Stomach smooth muscle (tissue), 2 donors: ENCODE results near the gene CCNJL.

ENCODE experiments used
- H3K27ac ChIP-seq: one replicate; pipeline ENCODE4 v1.7.0; 2013; ENCODE audit warnings: mild to moderate bottlenecking, low read length, inconsistent platforms
- H3K27me3 ChIP-seq, 2 donors: one replicate each; pipeline ENCODE4 v1.7.0; 2013; ENCODE audit warnings: low read length in 2 of 2; ENCODE audit not compliant: insufficient read depth in 2 of 2, control insufficient read depth in 1 of 2
- H3K36me3 ChIP-seq, 2 donors: one replicate each; pipeline ENCODE4 v1.7.0; 2013; ENCODE audit warnings: low read length in 2 of 2; ENCODE audit not compliant: control insufficient read depth in 2 of 2, insufficient read depth in 2 of 2
- H3K4me1 ChIP-seq: one replicate; pipeline ENCODE4 v1.7.0; 2013; ENCODE audit warnings: low read length; ENCODE audit not compliant: control insufficient read depth, insufficient read depth
- H3K4me3 ChIP-seq, 2 donors: one replicate each; pipeline ENCODE4 v1.7.0; 2013; ENCODE audit warnings: low read length in 2 of 2
- H3K9ac ChIP-seq, 2 donors: one replicate each; pipeline ENCODE4 v1.7.0; 2013; ENCODE audit warnings: low read length in 2 of 2, mild to moderate bottlenecking in 1 of 2
- H3K9me3 ChIP-seq, 2 donors: one replicate each; pipeline ENCODE4 v1.7.0; 2013; ENCODE audit warnings: low read length in 2 of 2; ENCODE audit not compliant: control insufficient read depth in 2 of 2
- donor health status: healthy.
- donor health status: Pancreatic carcinoma.

CCNJL gene

GRCh38 chr5:160274483-160274931 lies 37.9 kb downstream of the CCNJL start:
- Histone ChIP-seq H3K4me3 (no peak overlapping the region), H3K27ac (no peak overlapping the region), H3K4me1 (no peaks in the 10 kb centered on the region), H3K9ac (no peak overlapping the region), H3K9me3 (no peaks in the 10 kb centered on the region), H3K36me3 (no peaks in the 10 kb centered on the region), H3K27me3 (no peaks in the 10 kb centered on the region)

DNA sequence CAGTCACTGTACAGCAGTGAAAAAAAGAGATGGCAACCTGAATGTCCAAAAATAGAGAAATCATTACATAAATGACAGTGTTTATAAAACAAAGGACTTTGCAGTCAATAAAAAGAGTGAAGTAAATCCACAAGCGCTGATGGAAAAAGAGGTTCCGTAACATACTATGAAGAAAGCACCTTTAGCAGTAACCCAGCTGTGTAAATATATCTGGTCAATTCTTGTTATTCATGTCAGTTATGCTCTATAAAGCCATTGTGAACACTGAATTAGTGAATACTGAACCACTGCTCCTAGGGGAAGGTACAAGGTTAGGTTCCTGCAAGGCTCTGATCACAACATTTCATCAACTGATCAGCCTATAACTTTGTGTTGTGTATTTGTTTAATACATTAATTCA lies 39.5 kb downstream of the CCNJL start:
- peaks cover 2% of the 10 kb centered on the region for H3K4me1 ChIP-seq
- H3K4me3 ChIP-seq: no peak overlapping the region
- H3K36me3 ChIP-seq: peaks cover 0 to 2% of the 10 kb centered on the region in 2 donors
- no peaks in the 10 kb centered on the region for H3K27me3 ChIP-seq
- no peaks in the 10 kb centered on the region for H3K9me3 ChIP-seq
- no peak overlapping the region for H3K9ac ChIP-seq
- no peak overlapping the region for H3K27ac ChIP-seq

- peaks cover 0 to 2% of the 10 kb centered on the region in 2 donors for H3K36me3 ChIP-seq
- peaks cover 2% of the 10 kb centered on the region for H3K4me1 ChIP-seq
- no peaks in the 10 kb centered on the region for H3K9me3 ChIP-seq
- no peak overlapping the region for H3K27ac ChIP-seq
- H3K9ac ChIP-seq: no peak overlapping the region
- no peak overlapping the region for H3K4me3 ChIP-seq
- no peaks in the 10 kb centered on the region for H3K27me3 ChIP-seq
Measured at GRCh38 chr5:160272264-160272663, 40.1 kb downstream of the CCNJL start.

GRCh38 chr5:160271836-160272235 lies 40.5 kb downstream of the CCNJL start:
- Histone ChIP-seq H3K36me3 (peaks cover 0 to 2% of the 10 kb centered on the region in 2 donors), H3K27me3 (no peaks in the 10 kb centered on the region), H3K27ac (no peak overlapping the region), H3K9me3 (no peaks in the 10 kb centered on the region), H3K4me3 (no peak overlapping the region), H3K9ac (no peak overlapping the region), H3K4me1 (peaks cover 2% of the 10 kb centered on the region)

DNA sequence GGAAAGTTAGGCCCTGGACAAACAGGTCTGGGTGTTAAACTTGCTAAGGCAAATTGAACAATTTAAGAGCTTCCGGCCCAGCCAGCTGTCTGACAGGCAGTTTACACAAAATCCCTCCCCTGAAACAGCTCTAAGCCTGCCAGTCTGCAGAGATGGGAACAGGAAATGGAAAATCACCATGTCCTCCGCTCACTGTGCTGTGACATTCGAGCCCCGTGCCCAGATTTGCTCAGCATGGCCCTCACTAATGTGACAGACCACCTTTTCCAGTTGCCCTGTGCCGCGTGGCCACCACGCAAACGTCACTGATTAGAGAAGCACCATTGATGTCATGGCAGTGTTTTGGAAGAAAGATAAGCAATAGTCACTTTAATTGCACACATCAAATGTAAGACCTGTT lies 41.0 kb downstream of the CCNJL start:
- no peak overlapping the region for H3K9ac ChIP-seq
- no peak overlapping the region for H3K27ac ChIP-seq
- no peak overlapping the region for H3K4me3 ChIP-seq

GRCh38 chr5:160270704-160271103 lies 41.7 kb downstream of the CCNJL start:
- Histone ChIP-seq H3K36me3 (peaks cover 0 to 2% of the 10 kb centered on the region in 2 donors), H3K4me1 (peaks cover 2% of the 10 kb centered on the region), H3K9me3 (no peaks in the 10 kb centered on the region), H3K27me3 (no peaks in the 10 kb centered on the region), H3K27ac (no peak overlapping the region), H3K9ac (no peak overlapping the region), H3K4me3 (no peak overlapping the region)

More for the DNA sequence above, 41.0 kb downstream of the CCNJL start:
- Histone ChIP-seq H3K4me1 (peaks cover 2% of the 10 kb centered on the region), H3K9me3 (no peaks in the 10 kb centered on the region), H3K27me3 (no peaks in the 10 kb centered on the region), H3K36me3 (peaks cover 0 to 2% of the 10 kb centered on the region in 2 donors)

- no peak overlapping the region for H3K27ac ChIP-seq
- no peaks in the 10 kb centered on the region for H3K27me3 ChIP-seq
- no peak overlapping the region for H3K4me3 ChIP-seq
- H3K9me3 ChIP-seq: no peaks in the 10 kb centered on the region
- H3K9ac ChIP-seq: no peak overlapping the region
- H3K36me3 ChIP-seq: peaks cover 0 to 2% of the 10 kb centered on the region in 2 donors
- H3K4me1 ChIP-seq: peaks cover 2% of the 10 kb centered on the region
Measured at GRCh38 chr5:160269017-160269416, 43.3 kb downstream of the CCNJL start.

- Histone ChIP-seq H3K36me3 (peaks cover 0 to 2% of the 10 kb centered on the region in 2 donors), H3K9ac (no peak overlapping the region), H3K4me1 (peaks cover 2% of the 10 kb centered on the region), H3K27ac (no peak overlapping the region), H3K27me3 (no peaks in the 10 kb centered on the region), H3K4me3 (no peak overlapping the region), H3K9me3 (no peaks in the 10 kb centered on the region)
Measured at GRCh38 chr5:160268121-160268520, 44.2 kb downstream of the CCNJL start.

- H3K27me3 ChIP-seq: peaks cover 0 to 2% of the 10 kb centered on the region in 2 donors
- no peaks in the 10 kb centered on the region for H3K9me3 ChIP-seq
- no peak overlapping the region for H3K4me3 ChIP-seq
- no peak overlapping the region for H3K27ac ChIP-seq
- H3K4me1 ChIP-seq: peaks cover 2% of the 10 kb centered on the region
- H3K9ac ChIP-seq: no peak overlapping the region
- peaks cover 0 to 2% of the 10 kb centered on the region in 2 donors for H3K36me3 ChIP-seq
Measured at GRCh38 chr5:160266752-160267345, 45.5 kb downstream of the CCNJL start.

DNA sequence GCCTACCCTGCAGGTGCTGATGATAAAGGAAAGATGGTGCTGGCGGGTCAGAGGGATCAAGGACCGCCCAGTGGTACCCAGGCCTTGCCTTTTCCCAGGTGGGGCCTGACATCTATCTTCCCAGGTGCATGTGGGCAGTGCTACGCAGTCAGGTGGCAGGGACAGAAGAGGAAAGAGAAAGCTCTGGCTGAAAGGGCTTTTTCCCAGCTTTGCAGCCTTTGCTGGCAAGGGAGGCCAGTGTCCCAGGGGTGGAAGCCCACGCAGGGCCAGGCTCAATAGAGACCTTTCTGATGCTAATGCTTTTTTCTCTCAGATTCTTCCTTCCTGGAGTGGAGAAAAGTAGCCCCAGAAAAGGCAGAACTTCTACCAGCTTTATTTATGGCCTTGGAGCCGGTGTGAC lies 46.3 kb downstream of the CCNJL start:
- H3K36me3 ChIP-seq: peaks cover 0 to 2% of the 10 kb centered on the region in 2 donors
- H3K27ac ChIP-seq: no peak overlapping the region
- H3K9me3 ChIP-seq: no peaks in the 10 kb centered on the region
- H3K27me3 ChIP-seq: peaks cover 0 to 2% of the 10 kb centered on the region in 2 donors
- no peak overlapping the region for H3K4me3 ChIP-seq
- no peak overlapping the region for H3K9ac ChIP-seq
- peaks cover 2% of the 10 kb centered on the region for H3K4me1 ChIP-seq

- H3K27me3 ChIP-seq: peaks cover 0 to 2% of the 10 kb centered on the region in 2 donors
- H3K36me3 ChIP-seq: peaks cover 0 to under 1% of the 10 kb centered on the region in 2 donors
- no peak overlapping the region for H3K4me3 ChIP-seq
- H3K9me3 ChIP-seq: no peaks in the 10 kb centered on the region
- H3K4me1 ChIP-seq: no peaks in the 10 kb centered on the region
- no peak overlapping the region for H3K27ac ChIP-seq
- H3K9ac ChIP-seq: no peak overlapping the region
Measured at GRCh38 chr5:160263326-160263855, 49.0 kb downstream of the CCNJL start.
